HepG2 (cell line): Measurements from ENCODE around the gene UBAC1. TPM values are rescaled to one million over a fixed set of nuclear protein-coding genes. Genes with fewer than 3 reads are reported as not detected.

ENCODE experiments used
- ATF1 ChIP-seq: IDR thresholded peaks from 2 replicates; pipeline ENCODE4 v1.6.1; 2016; ENCODE audit warnings: mild to moderate bottlenecking, control low read depth
- CC2D1A ChIP-seq: sonication (generic); formaldehyde crosslinking; IDR thresholded peaks from 2 replicates; pipeline ENCODE4 v1.8.1; 2023; ENCODE audit warnings: mild to moderate bottlenecking, missing genetic modification reagents
- DMAP1 ChIP-seq: IDR thresholded peaks from 2 replicates; pipeline ENCODE4 v1.6.1; 2016
- E2F1 ChIP-seq: sonication (generic); formaldehyde crosslinking; IDR thresholded peaks from 2 replicates; pipeline ENCODE4 v1.5.0; 2020; ENCODE audit warnings: missing genetic modification reagents
- ELF3 ChIP-seq: IDR thresholded peaks from 2 replicates; pipeline ENCODE4 v1.6.1; 2016; ENCODE audit warnings: missing genetic modification reagents, missing compliant biosample characterization
- FOXA1 ChIP-seq, 2 experiments: fragments of 450-650 bp in 1 of 2; sonication (generic) in 1 of 2; formaldehyde crosslinking in 1 of 2; IDR thresholded peaks; 2 replicates each; pipeline versions ENCODE4 v1.4.0 to v1.6.1; 2016 to 2020; ENCODE audit warnings: missing genetic modification reagents in 1 of 2
- FOXC1 ChIP-seq: sonication (generic); formaldehyde crosslinking; IDR thresholded peaks from 2 replicates; pipeline ENCODE4 v1.8.0; 2022; ENCODE audit warnings: mild to moderate bottlenecking, missing genetic modification reagents, borderline replicate concordance
- GATAD1 ChIP-seq: IDR thresholded peaks from 2 replicates; pipeline ENCODE4 v1.6.1; 2016; ENCODE audit warnings: missing genetic modification reagents, missing compliant biosample characterization
- GATAD2A ChIP-seq: IDR thresholded peaks from 2 replicates; pipeline ENCODE4 v1.6.1; 2016
- HOXA5 ChIP-seq: sonication (generic); formaldehyde crosslinking; IDR thresholded peaks from 2 replicates; pipeline ENCODE4 v1.4.0; 2020; ENCODE audit warnings: missing genetic modification reagents
- NR1H2 ChIP-seq: sonication (generic); formaldehyde crosslinking; IDR thresholded peaks from 2 replicates; pipeline ENCODE4 v1.8.1; 2022; ENCODE audit warnings: low read depth, missing genetic modification reagents, borderline replicate concordance
- PTBP1 ChIP-seq: fragments of 200-400 bp; formaldehyde crosslinking; IDR thresholded peaks from 2 replicates; pipeline ENCODE4 v1.6.1; 2018; ENCODE audit warnings: low read length, low read depth; ENCODE audit not compliant: poor library complexity, severe bottlenecking
- SALL2 ChIP-seq: sonication (generic); formaldehyde crosslinking; IDR thresholded peaks from 2 replicates; pipeline ENCODE4 v1.8.1; 2023; ENCODE audit warnings: mild to moderate bottlenecking, missing genetic modification reagents, inconsistent platforms
- SRSF1 ChIP-seq: fragments of 200-400 bp; formaldehyde crosslinking; optimal IDR thresholded peaks from 2 replicates; pipeline ENCODE3; 2017; ENCODE audit warnings: mild to moderate bottlenecking, low read depth, low read length, moderate library complexity
- TBX3 ChIP-seq: fragments of 450-650 bp; IDR thresholded peaks from 2 replicates; pipeline ENCODE4 v1.6.1; 2017; ENCODE audit warnings: antibody characterized with exemption, mild to moderate bottlenecking, inconsistent platforms, borderline replicate concordance
- ZBTB42 ChIP-seq: sonication (generic); formaldehyde crosslinking; IDR thresholded peaks from 2 replicates; pipeline ENCODE4 v1.5.0; 2020; ENCODE audit warnings: mild to moderate bottlenecking, missing genetic modification reagents
- ZBTB7B ChIP-seq: sonication (generic); formaldehyde crosslinking; IDR thresholded peaks from 2 replicates; pipeline ENCODE4 v1.4.0; 2020; ENCODE audit warnings: missing genetic modification reagents
- ZNF142 ChIP-seq: sonication (generic); formaldehyde crosslinking; IDR thresholded peaks from 2 replicates; pipeline ENCODE4 v1.4.0; 2020; ENCODE audit warnings: missing genetic modification reagents
- ZNF230 ChIP-seq: sonication (generic); formaldehyde crosslinking; IDR thresholded peaks from 2 replicates; pipeline ENCODE4 v1.4.0; 2020; ENCODE audit warnings: mild to moderate bottlenecking, missing genetic modification reagents
- ZNF33B ChIP-seq: sonication (generic); formaldehyde crosslinking; IDR thresholded peaks from 2 replicates; pipeline ENCODE4 v1.5.1; 2020; ENCODE audit warnings: mild to moderate bottlenecking, missing genetic modification reagents
- ZNF562 ChIP-seq: sonication (generic); formaldehyde crosslinking; IDR thresholded peaks from 2 replicates; pipeline ENCODE4 v1.8.0; 2022; ENCODE audit warnings: missing genetic modification reagents, borderline replicate concordance
- ZNF614 ChIP-seq: IDR thresholded peaks from 2 replicates; pipeline ENCODE4 v1.6.1; 2018; ENCODE audit warnings: missing biosample characterization, missing genetic modification reagents, inconsistent platforms, borderline replicate concordance
- ZNF788 ChIP-seq: sonication (generic); formaldehyde crosslinking; IDR thresholded peaks from 2 replicates; pipeline ENCODE4 v1.5.0; 2020; ENCODE audit warnings: mild to moderate bottlenecking, missing genetic modification reagents, borderline replicate concordance
- ZSCAN9 ChIP-seq: IDR thresholded peaks from 2 replicates; pipeline ENCODE4 v1.6.1; 2016; ENCODE audit warnings: borderline replicate concordance
- polyA plus RNA-seq, 8 experiments: library from polyadenylated mRNA; depleted of rRNA in 3 of 8; stranded (reverse) in 7 of 8; unstranded in 1 of 8; fragments of >200 nt; fragmentation: Illumina TruSeq in 4 of 8; extraction: Trizol in 4 of 8; gene quantifications; 2 replicates each; pipeline versions ENCODE4 v1.2.1 to v1.2.3, GENCODE V29; 2011 to 2016; ENCODE audit warnings: low read depth in 4 of 8, missing spikeins in 1 of 8, mixed read lengths in 1 of 8; ENCODE audit not compliant: insufficient read depth in 1 of 8
- total RNA-seq, 5 experiments: library from RNA; depleted of rRNA; stranded (reverse); fragments of >200 nt; fragmentation: Illumina TruSeq; extraction: Trizol; gene quantifications; 2 replicates each; pipeline ENCODE4 v1.2.3, GENCODE V29; 2016; ENCODE audit warnings: low read depth in 1 of 5
- TF ChIP-seq, protein P1 (sequence below): sonication (generic); formaldehyde crosslinking; IDR thresholded peaks from 2 replicates; pipeline ENCODE4 v1.8.0; 2022; ENCODE audit warnings: missing genetic modification reagents, mild to moderate bottlenecking, inconsistent platforms, borderline replicate concordance

Gene UBAC1
- total and polyA plus RNA-seq, 2 of the 13 experiments (the other 11 are each of a cell fraction or from before 2014, with no cell fraction given) = 32.2 to 34.1 TPM

DNA sequence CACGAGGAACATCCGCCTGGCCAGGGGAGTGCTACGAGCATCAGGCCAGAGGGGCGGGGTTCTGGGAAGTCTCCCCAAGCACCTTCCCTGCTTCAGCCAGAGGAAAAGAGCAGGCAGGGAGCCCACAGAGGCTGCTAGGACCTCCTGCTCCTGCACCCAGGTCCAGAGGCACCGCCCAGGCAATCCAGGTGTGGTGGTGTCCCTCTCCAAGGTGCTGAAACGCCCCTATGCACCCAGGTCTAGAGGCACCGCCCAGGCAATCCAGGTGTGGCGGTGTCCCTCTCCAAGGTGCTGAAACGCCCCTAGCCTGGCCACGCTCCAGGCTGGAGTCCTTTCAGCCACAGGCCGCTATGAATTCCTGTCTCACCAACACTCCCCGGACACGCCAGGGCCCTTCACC, 10.7 kb upstream of the UBAC1 start (continued):
- TF ChIP-seq ZSCAN9 (peak; percentile 100), FOXC1 (peak; percentile 100), DMAP1 (CRISPR knock-in tag) (peak; percentile 75; the same call in 1 of the 2 replicates), SALL2 (CRISPR knock-in tag) (peak; percentile 99), FOXA1 (IDR thresholded peaks at IDR 0.05) (no peak), FOXA1 (CRISPR knock-in tag; IDR thresholded peaks at IDR 0.05) (0 out of 2 replicates have a peak, but pooled peaks have one; percentile 15), ZNF788 (CRISPR knock-in tag) (peak; percentile 97), GATAD1 (CRISPR knock-in tag) (peak; percentile 86), ZNF142 (peak; percentile 95), SRSF1 (no peak), ZBTB7B (peak; percentile 94), ZNF33B (CRISPR knock-in tag) (peak; percentile 99), ZNF614 (CRISPR knock-in tag) (peak; percentile 97), ZBTB42 (CRISPR knock-in tag) (peak; percentile 100), GATAD2A (CRISPR knock-in tag) (peak; percentile 87), ATF1 (CRISPR knock-in tag) (no peak), ZNF230 (peak; percentile 99), CC2D1A (peak; percentile 82; the same call in 1 of the 2 replicates), ELF3 (CRISPR knock-in tag) (peak; percentile 93), TBX3 (no peak), HOXA5 (CRISPR knock-in tag) (peak; percentile 100), E2F1 (CRISPR knock-in tag) (peak; percentile 85; the same call in 1 of the 2 replicates), ZNF562 (CRISPR knock-in tag) (peak; percentile 56; the same call in 1 of the 2 replicates), NR1H2 (CRISPR knock-in tag) (peak; percentile 98), PTBP1 (no peak)
- TF ChIP-seq, protein P1, sequence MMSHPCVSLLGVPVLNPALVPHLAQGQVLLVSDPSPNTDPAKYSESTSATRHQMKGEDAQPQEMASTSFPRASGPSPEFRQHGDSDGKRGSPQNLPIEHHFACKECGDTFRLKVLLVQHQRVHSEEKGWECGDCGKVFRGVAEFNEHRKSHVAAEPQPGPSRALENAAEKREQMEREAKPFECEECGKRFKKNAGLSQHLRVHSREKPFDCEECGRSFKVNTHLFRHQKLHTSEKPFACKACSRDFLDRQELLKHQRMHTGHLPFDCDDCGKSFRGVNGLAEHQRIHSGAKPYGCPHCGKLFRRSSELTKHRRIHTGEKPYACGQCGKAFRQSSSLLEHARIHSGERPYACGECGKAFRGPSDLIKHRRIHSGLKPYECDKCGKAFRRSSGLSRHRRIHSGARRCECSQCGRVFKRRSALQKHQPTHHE (CRISPR knock-in tag) = peak; percentile 99
